Mesothelial cell of epicardium (in vitro differentiated cells): Measurements from ENCODE around the gene TC2N. TPM values are rescaled to one million over a fixed set of nuclear protein-coding genes. Genes with fewer than 3 reads are reported as not detected.

Experiments used
- DNase-seq, 2 experiments: peaks; one replicate each; pipeline ENCODE4 v3.0.0; 2021; ENCODE audit warnings: low spot score in 2 of 2; ENCODE audit not compliant: unreplicated experiment in 2 of 2
- H3K27ac Mint-ChIP-seq: 2 replicates; pipeline ENCODE4 v1.8.0; 2021; ENCODE audit warnings: mixed read lengths
- H3K27me3 Mint-ChIP-seq: 2 replicates; pipeline ENCODE4 v1.8.0; 2021; ENCODE audit warnings: low read depth, mixed read lengths
- H3K36me3 Mint-ChIP-seq: 2 replicates; pipeline ENCODE4 v1.8.0; 2021; ENCODE audit warnings: mixed read lengths
- H3K4me1 Mint-ChIP-seq: 2 replicates; pipeline ENCODE4 v1.8.0; 2021; ENCODE audit warnings: mixed read lengths
- H3K4me3 Mint-ChIP-seq: 2 replicates; pipeline ENCODE4 v1.8.0; 2021; ENCODE audit warnings: mild to moderate bottlenecking, moderate library complexity, mixed read lengths
- H3K9me3 Mint-ChIP-seq: 2 replicates; pipeline ENCODE4 v1.8.0; 2021; ENCODE audit warnings: mixed read lengths
- CTCF ChIP-seq: fragments of 200-600 bp; sonication (generic); IDR thresholded peaks from one replicate; pipeline ENCODE4 v1.5.0; 2021; ENCODE audit warnings: antibody characterized with exemption; ENCODE audit not compliant: unreplicated experiment
- total RNA-seq: library from RNA; stranded (reverse); gene quantifications from 3 replicates; pipeline ENCODE4 v1.2.1, GENCODE V29; 2021

Gene TC2N
- total RNA-seq, 1 donor from 2014 or later = 8.5 TPM

GRCh38 chr14:91786188-91786587, 81.1 kb downstream of the TC2N start:
- Mint-ChIP-seq H3K9me3 (no peaks in the 10 kb centered on the region), H3K27ac (no peak overlapping the region), H3K4me3 (no peak overlapping the region), H3K4me1 (no peaks in the 10 kb centered on the region), H3K27me3 (no peaks in the 10 kb centered on the region), H3K36me3 (peaks cover 2% of the 10 kb centered on the region)
- no peak for DNase-seq
- no peak for TF ChIP-seq CTCF

- H3K27ac Mint-ChIP-seq = no peak overlapping the region
- no peaks in the 10 kb centered on the region for H3K27me3 Mint-ChIP-seq
- peaks cover 2% of the 10 kb centered on the region for H3K36me3 Mint-ChIP-seq
- no peak overlapping the region for H3K4me3 Mint-ChIP-seq
- no peaks in the 10 kb centered on the region for H3K4me1 Mint-ChIP-seq
- no peaks in the 10 kb centered on the region for H3K9me3 Mint-ChIP-seq
- no peak for DNase-seq
- TF ChIP-seq CTCF = no peak
Measured at GRCh38 chr14:91780452-91780851, 86.9 kb downstream of the TC2N start.

GRCh38 chr14:91778217-91778616, 89.1 kb downstream of the TC2N start:
- no peak for TF ChIP-seq CTCF
- H3K27ac Mint-ChIP-seq = no peak overlapping the region

GRCh38 chr14:91774140-91775096, 92.9 kb downstream of the TC2N start:
- no peak for TF ChIP-seq CTCF
- Mint-ChIP-seq H3K4me3 (no peak overlapping the region), H3K4me1 (peaks cover 3% of the 10 kb centered on the region), H3K27me3 (no peaks in the 10 kb centered on the region), H3K36me3 (peaks cover 2% of the 10 kb centered on the region), H3K9me3 (no peaks in the 10 kb centered on the region), H3K27ac (no peak overlapping the region)
- DNase-seq = no peak

More at GRCh38 chr14:91778217-91778616, 89.1 kb downstream of the TC2N start:
- H3K4me3 Mint-ChIP-seq = no peak overlapping the region
- H3K27me3 Mint-ChIP-seq = no peaks in the 10 kb centered on the region
- H3K36me3 Mint-ChIP-seq = peaks cover 2% of the 10 kb centered on the region
- no peak for DNase-seq
- H3K9me3 Mint-ChIP-seq = no peaks in the 10 kb centered on the region
- no peaks in the 10 kb centered on the region for H3K4me1 Mint-ChIP-seq

- no peak for TF ChIP-seq CTCF
- Mint-ChIP-seq H3K4me3 (no peak overlapping the region), H3K9me3 (peaks cover under 1% of the 10 kb centered on the region), H3K36me3 (no peaks in the 10 kb centered on the region), H3K27ac (no peak overlapping the region), H3K4me1 (peaks cover 12% of the 10 kb centered on the region), H3K27me3 (no peaks in the 10 kb centered on the region)
- DNase-seq = no peak
Measured at GRCh38 chr14:91770185-91770584, 97.2 kb downstream of the TC2N start.
